Mesendoderm (in vitro differentiated cells): ENCODE data around the gene PACSIN2.
A peak's percentile ranks its signal among the peaks of the same experiment; 100 is the strongest.
"Not testable (repeated sequence)": the region's sequence is repeated elsewhere in the genome, so short reads cannot be mapped to it uniquely, and the experiment has no call there.

Source experiments
- DNase-seq: peaks from one replicate; pipeline ENCODE4 v3.0.0; 2013
- H2AK5ac ChIP-seq: 2 replicates; pipeline ENCODE4 v1.6.1; 2013; ENCODE audit warnings: low read length, inconsistent platforms
- H2BK120ac ChIP-seq: 2 replicates; pipeline ENCODE4 v1.6.1; 2013; ENCODE audit warnings: low read depth, mild to moderate bottlenecking, low read length, moderate library complexity, mixed read lengths
- H2BK15ac ChIP-seq: replicated peaks from 2 replicates; pipeline ENCODE4 v1.6.1; 2013; ENCODE audit warnings: low read depth, mild to moderate bottlenecking, moderate library complexity
- H2BK5ac ChIP-seq: 2 replicates; pipeline ENCODE4 v1.6.1; 2013; ENCODE audit warnings: low read length, inconsistent platforms
- H3K18ac ChIP-seq: 2 replicates; pipeline ENCODE4 v1.6.1; 2013; ENCODE audit warnings: mild to moderate bottlenecking, low read length, mixed read lengths
- H3K23ac ChIP-seq: one replicate; pipeline ENCODE4 v1.6.1; 2013; ENCODE audit warnings: low read length
- H3K27ac ChIP-seq: 2 replicates; pipeline ENCODE4 v1.5.1; 2013; ENCODE audit warnings: low read depth, mild to moderate bottlenecking, inconsistent platforms, low read length, moderate library complexity
- H3K27me3 ChIP-seq: 2 replicates; pipeline ENCODE4 v1.6.1; 2013; ENCODE audit warnings: low read length, control low read depth, mild to moderate bottlenecking, inconsistent platforms; ENCODE audit not compliant: insufficient read depth, poor library complexity
- H3K36me3 ChIP-seq: 2 replicates; pipeline ENCODE4 v1.6.1; 2013; ENCODE audit warnings: low read length, inconsistent platforms; ENCODE audit not compliant: control insufficient read depth, insufficient read depth
- H3K4ac ChIP-seq: one replicate; pipeline ENCODE4 v1.6.1; 2013; ENCODE audit warnings: low read depth, mild to moderate bottlenecking, low read length, moderate library complexity
- H3K4me1 ChIP-seq: 2 replicates; pipeline ENCODE4 v1.6.1; 2013; ENCODE audit warnings: low read depth, low read length, inconsistent platforms; ENCODE audit not compliant: control insufficient read depth
- H3K4me2 ChIP-seq: 2 replicates; pipeline ENCODE4 v1.6.1; 2013; ENCODE audit warnings: low read length
- H3K4me3 ChIP-seq: 2 replicates; pipeline ENCODE4 v1.5.1; 2013; ENCODE audit warnings: mild to moderate bottlenecking, low read length
- H3K56ac ChIP-seq: one replicate; pipeline ENCODE4 v1.6.1; 2013; ENCODE audit warnings: low read length
- H3K79me1 ChIP-seq: 2 replicates; pipeline ENCODE4 v1.6.1; 2013; ENCODE audit warnings: low read length, inconsistent platforms
- H3K79me2 ChIP-seq: 2 replicates; pipeline ENCODE4 v1.6.1; 2013; ENCODE audit warnings: mild to moderate bottlenecking, low read length; ENCODE audit not compliant: control insufficient read depth, insufficient read depth
- H3K9ac ChIP-seq: 2 replicates; pipeline ENCODE4 v1.6.1; 2013; ENCODE audit warnings: low read length, inconsistent platforms
- H4K5ac ChIP-seq: one replicate; pipeline ENCODE4 v1.6.1; 2013; ENCODE audit warnings: low read length
- H4K8ac ChIP-seq: one replicate; pipeline ENCODE4 v1.6.1; 2013; ENCODE audit warnings: low read depth, mild to moderate bottlenecking, control low read depth, low read length, moderate library complexity
- WGBS: extraction: QIAGEN DNeasy Blood & Tissue Kit; methylation state at CpG from one replicate; pipeline ENCODE4 v1.1.7; 2013; ENCODE audit warnings: low lambda C conversion rate, missing lambda C conversion rate; ENCODE audit not compliant: insufficient coverage; ENCODE audit errors: extremely low coverage; 5-methylcytosine and 5-hydroxymethylcytosine counted together

The PACSIN2 gene

GRCh38 chr22:42957958-42958357, 57.0 kb downstream of the PACSIN2 start:
- Histone ChIP-seq H3K4me3 (no peak overlapping the region), H3K18ac (no peak overlapping the region), H3K4ac (no peak overlapping the region), H3K9ac (no peak overlapping the region), H4K8ac (no peak overlapping the region), H2AK5ac (no peak overlapping the region), H2BK15ac (no peak overlapping the region), H2BK120ac (no peak overlapping the region), H3K27ac (no peak overlapping the region), H3K56ac (no peak overlapping the region), H3K79me1 (peaks cover 26% of the 10 kb centered on the region), H4K5ac (no peak overlapping the region), H3K23ac (no peak overlapping the region), H3K36me3 (no peaks in the 10 kb centered on the region), H3K79me2 (peaks cover 36% of the 10 kb centered on the region), H3K27me3 (no peaks in the 10 kb centered on the region), H2BK5ac (no peak overlapping the region), H3K4me2 (no peak overlapping the region), H3K4me1 (peaks cover 19% of the 10 kb centered on the region)
- WGBS: no CpG with 5 or more reads among the region's 7 CpGs
- DNase-seq: no peak

DNA sequence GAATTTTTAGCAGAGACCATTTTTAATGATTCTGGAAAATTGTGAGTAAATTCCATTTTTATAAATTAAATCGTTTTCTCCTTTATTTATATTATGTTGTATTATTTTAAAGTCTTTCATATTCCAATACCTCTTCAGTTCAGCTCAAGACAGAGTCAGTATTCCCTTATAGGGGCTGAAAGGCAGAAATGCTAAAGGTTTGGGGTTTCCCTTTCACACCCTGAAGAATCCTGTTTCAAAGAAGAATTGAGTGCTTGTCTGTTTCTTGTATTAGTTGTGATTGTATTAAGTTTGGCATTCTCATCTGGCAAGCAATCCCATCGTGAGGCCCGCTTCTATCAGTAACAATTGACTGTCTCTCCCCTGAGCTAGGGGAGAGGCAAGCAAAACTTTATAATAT, 57.4 kb downstream of the PACSIN2 start:
- Histone ChIP-seq H2BK5ac (no peak overlapping the region), H3K56ac (no peak overlapping the region), H3K27ac (no peak overlapping the region), H3K23ac (no peak overlapping the region), H2BK15ac (no peak overlapping the region), H4K8ac (no peak overlapping the region), H2AK5ac (no peak overlapping the region), H3K18ac (no peak overlapping the region), H3K4me1 (peaks cover 16% of the 10 kb centered on the region), H3K4me3 (no peak overlapping the region), H4K5ac (no peak overlapping the region), H3K79me2 (peaks cover 33% of the 10 kb centered on the region), H3K4me2 (no peak overlapping the region), H2BK120ac (no peak overlapping the region), H3K36me3 (no peaks in the 10 kb centered on the region), H3K4ac (no peak overlapping the region), H3K27me3 (no peaks in the 10 kb centered on the region), H3K79me1 (peaks cover 23% of the 10 kb centered on the region), H3K9ac (no peak overlapping the region)
- no peak for DNase-seq
- WGBS: no CpG with 5 or more reads among the region's 3 CpGs

- Histone ChIP-seq H3K18ac (no peak overlapping the region), H2BK120ac (no peak overlapping the region), H3K4me3 (no peak overlapping the region), H2AK5ac (no peak overlapping the region), H3K36me3 (no peaks in the 10 kb centered on the region), H3K4ac (no peak overlapping the region), H2BK15ac (no peak overlapping the region), H3K56ac (no peak overlapping the region), H3K27ac (no peak overlapping the region), H3K79me2 (peaks cover 42% of the 10 kb centered on the region), H3K4me2 (no peak overlapping the region), H3K79me1 (peaks cover 30% of the 10 kb centered on the region), H3K4me1 (peaks cover 14% of the 10 kb centered on the region), H2BK5ac (no peak overlapping the region), H4K8ac (no peak overlapping the region), H4K5ac (no peak overlapping the region), H3K23ac (no peak overlapping the region), H3K9ac (no peak overlapping the region), H3K27me3 (no peaks in the 10 kb centered on the region)
- WGBS: no CpG with 5 or more reads among the region's 1 CpG
- no peak for DNase-seq
These were observed 59.1 kb downstream of the PACSIN2 start for GRCh38 chr22:42955848-42956247.

GRCh38 chr22:42955087-42955635, 59.8 kb downstream of the PACSIN2 start:
- WGBS: no CpG with 5 or more reads among the region's 8 CpGs
- Histone ChIP-seq H3K18ac (no peak overlapping the region), H3K27ac (no peak overlapping the region), H3K79me2 (peaks cover 43% of the 10 kb centered on the region), H3K56ac (no peak overlapping the region), H2BK5ac (no peak overlapping the region), H3K23ac (no peak overlapping the region), H2BK120ac (no peak overlapping the region), H3K4me2 (no peak overlapping the region), H3K79me1 (peaks cover 29% of the 10 kb centered on the region), H3K27me3 (no peaks in the 10 kb centered on the region), H3K4me3 (no peak overlapping the region), H3K4me1 (peaks cover 10% of the 10 kb centered on the region), H2AK5ac (no peak overlapping the region), H4K5ac (no peak overlapping the region), H3K9ac (no peak overlapping the region), H4K8ac (no peak overlapping the region), H2BK15ac (no peak overlapping the region), H3K36me3 (no peaks in the 10 kb centered on the region), H3K4ac (no peak overlapping the region)
- DNase-seq: no peak

- H3K23ac ChIP-seq, H3K27me3 ChIP-seq, H3K4me2 ChIP-seq, H3K56ac ChIP-seq, H2AK5ac ChIP-seq, H3K27ac ChIP-seq, DNase-seq, H3K4me1 ChIP-seq, H4K8ac ChIP-seq, H3K18ac ChIP-seq, H4K5ac ChIP-seq, H2BK15ac ChIP-seq, H3K4ac ChIP-seq, H3K4me3 ChIP-seq, H2BK120ac ChIP-seq, H3K36me3 ChIP-seq, H3K9ac ChIP-seq, H2BK5ac ChIP-seq: not testable (repeated sequence)
- peaks cover 38% of the 10 kb centered on the region for H3K79me2 ChIP-seq
- H3K79me1 ChIP-seq: peaks cover 26% of the 10 kb centered on the region
- WGBS: no CpG with 5 or more reads among the region's 6 CpGs
These were observed 61.2 kb downstream of the PACSIN2 start for GRCh38 chr22:42953751-42954150.

DNA sequence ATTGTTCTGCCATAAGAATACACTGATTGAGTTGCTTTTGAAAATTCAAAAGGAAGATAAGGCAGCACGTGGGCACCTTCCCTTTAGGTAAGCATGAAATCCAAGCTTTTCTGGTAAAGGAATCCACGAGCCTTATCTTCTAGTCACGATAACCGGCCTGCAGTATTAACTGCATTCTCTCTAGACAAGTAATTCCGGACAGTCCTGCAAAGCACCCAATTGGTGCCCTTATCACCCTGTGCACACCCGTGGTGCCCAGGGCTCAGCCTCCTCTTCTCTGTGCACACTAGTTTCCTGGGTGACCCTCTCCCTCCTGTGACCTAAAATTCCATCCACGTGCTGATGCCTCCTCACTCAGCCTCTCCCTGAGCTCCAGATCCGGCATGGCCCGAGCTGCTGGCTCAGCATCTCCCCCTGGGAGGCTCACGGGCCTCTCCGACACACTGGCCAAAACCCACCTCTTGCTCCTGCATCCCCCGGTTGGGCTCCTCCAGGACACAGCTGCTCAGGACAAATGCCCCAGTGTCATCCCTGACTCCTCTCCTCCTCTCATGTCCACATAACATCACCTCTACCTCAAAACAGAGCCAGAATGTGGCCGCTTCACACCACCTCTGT, 63.7 kb downstream of the PACSIN2 start:
- DNase-seq: no peak
- Histone ChIP-seq H3K4me3 (no peak overlapping the region), H2BK15ac (no peak overlapping the region), H3K4me2 (no peak overlapping the region), H2BK5ac (no peak overlapping the region), H4K5ac (no peak overlapping the region), H4K8ac (no peak overlapping the region), H3K4ac (no peak overlapping the region), H3K36me3 (no peaks in the 10 kb centered on the region), H2AK5ac (no peak overlapping the region), H2BK120ac (no peak overlapping the region), H3K79me2 (peaks cover 46% of the 10 kb centered on the region), H3K23ac (no peak overlapping the region), H3K79me1 (peaks cover 35% of the 10 kb centered on the region), H3K27ac (no peak overlapping the region), H3K9ac (no peak overlapping the region), H3K56ac (peak overlapping the region; percentile 31), H3K27me3 (no peaks in the 10 kb centered on the region), H3K4me1 (peaks cover 4% of the 10 kb centered on the region), H3K18ac (no peak overlapping the region)
- no CpG with 5 or more reads among the region's 13 CpGs for WGBS
